HG03520 (cell line): ENCODE measurements around the gene RIPOR1.
A peak's percentile ranks its signal among the peaks of the same experiment; 100 is the strongest.
"Not testable (repeated sequence)": the region's sequence is repeated elsewhere in the genome, so short reads cannot be mapped to it uniquely, and the experiment has no call there.

ENCODE experiments used
- ATAC-seq: cut with Tn5 transposase; IDR thresholded peaks from one replicate; pipeline ENCODE4 v1.9.1; 2021; ENCODE audit warnings: mild to moderate bottlenecking, moderate library complexity; ENCODE audit not compliant: unreplicated experiment

RIPOR1 gene

GRCh38 chr16:67528222-67528869 is at the start of gene RIPOR1:
TSS of gene RIPOR1 (plus strand) at chr16:67528829. CDS start at chr16:67538447, 9,618 bp downstream.
- no peak for ATAC-seq

GRCh38 chr16:67480833-67481560 is 47.6 kb upstream of the RIPOR1 start, which contains the start of gene ATP6V0D1:
TSS of gene ATP6V0D1 (minus strand) at chr16:67481157. CDS start at chr16:67481086, 71 bp downstream.
- ATAC-seq, result peak; percentile 85

- no peak for ATAC-seq
Measured at GRCh38 chr16:67481561-67482232, 46.9 kb upstream of the RIPOR1 start.

- ATAC-seq, result no peak
Measured at GRCh38 chr16:67482233-67482924, 46.2 kb upstream of the RIPOR1 start.

GRCh38 chr16:67483150-67483549 is 45.5 kb upstream of the RIPOR1 start, which contains the start of gene AGRP:
TSS of gene AGRP (minus strand) at chr16:67483547. CDS start at chr16:67483398, 149 bp downstream.
- ATAC-seq, result no peak

GRCh38 chr16:67483731-67484525 is 44.7 kb upstream of the RIPOR1 start:
- ATAC-seq, result no peak

GRCh38 chr16:67486805-67487204 is 41.8 kb upstream of the RIPOR1 start:
- ATAC-seq, result no peak

GRCh38 chr16:67487561-67487960 is 41.1 kb upstream of the RIPOR1 start:
- ATAC-seq, result not testable (repeated sequence)

GRCh38 chr16:67489401-67490083 is 39.1 kb upstream of the RIPOR1 start:
- ATAC-seq, result no peak

GRCh38 chr16:67490335-67491096 is 38.1 kb upstream of the RIPOR1 start:
- no peak for ATAC-seq

- ATAC-seq, result no peak
Measured at GRCh38 chr16:67499106-67499505, 29.5 kb upstream of the RIPOR1 start.

- no peak for ATAC-seq
Measured at GRCh38 chr16:67504031-67505021, 24.3 kb upstream of the RIPOR1 start.

GRCh38 chr16:67506468-67506867 is 22.2 kb upstream of the RIPOR1 start:
- ATAC-seq, result no peak

GRCh38 chr16:67509016-67509415 is 19.6 kb upstream of the RIPOR1 start:
- ATAC-seq, result no peak

- ATAC-seq, result not testable (repeated sequence)
Measured at GRCh38 chr16:67513892-67514291, 14.7 kb upstream of the RIPOR1 start.

- no peak for ATAC-seq
Measured at GRCh38 chr16:67514382-67514828, 14.2 kb upstream of the RIPOR1 start.

GRCh38 chr16:67516296-67517154 is 12.1 kb upstream of the RIPOR1 start:
- ATAC-seq, result no peak
